ENCODE measurements around the gene PRND.

- TF ChIP-seq CTCF (IDR thresholded peaks at IDR 0.05): no peak
- no peak for TF ChIP-seq POLR2A (IDR thresholded peaks at IDR 0.05)
Measured at GRCh38 chr20:4763261-4763660, 41.6 kb downstream of the PRND start.
